Measurements from ENCODE around the gene C11orf97.

Gene C11orf97

DNA sequence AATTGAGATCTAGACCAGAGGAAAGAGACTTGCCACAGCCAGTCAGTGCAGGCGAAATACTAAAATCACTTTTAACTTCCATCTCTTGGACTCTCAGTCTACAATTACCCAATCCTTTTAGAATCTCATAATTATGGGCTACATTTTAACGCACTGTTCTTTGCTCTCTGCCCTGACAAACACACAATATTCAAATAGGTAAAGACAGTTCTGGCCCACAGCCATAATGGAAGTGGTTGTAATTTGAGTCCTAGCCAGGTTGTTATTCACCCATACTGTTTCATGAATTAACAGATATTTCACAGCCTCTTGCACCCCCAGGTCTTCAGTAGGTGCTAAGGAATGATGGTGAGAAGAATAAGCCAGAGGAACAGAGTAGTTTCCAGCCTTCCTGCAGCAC lies 830 bp downstream of the C11orf97 start:
- Histone ChIP-seq H3K4me1 (ENCODE audit: low read depth, poor library complexity, severe bottlenecking) (no peaks in the 10 kb centered on the region), H3K9ac (no peak overlapping the region), H3K27me3 (ENCODE audit: insufficient read depth, low read depth) (no peaks in the 10 kb centered on the region), H3K4me3 (IDR thresholded peaks at IDR 0.05; ENCODE audit: insufficient read depth, low read depth, low read length) (no peak overlapping the region), H2AFZ (ENCODE audit: low read depth) (no peak overlapping the region), H3K4me2 (no peak overlapping the region), H3K79me2 (ENCODE audit: insufficient read depth, low read depth) (no peaks in the 10 kb centered on the region), H3K36me3 (ENCODE audit: insufficient read depth) (no peaks in the 10 kb centered on the region), H3K27ac (no peak overlapping the region), H4K20me1 (ENCODE audit: insufficient read depth) (no peaks in the 10 kb centered on the region)
- TF ChIP-seq, protein P1, sequence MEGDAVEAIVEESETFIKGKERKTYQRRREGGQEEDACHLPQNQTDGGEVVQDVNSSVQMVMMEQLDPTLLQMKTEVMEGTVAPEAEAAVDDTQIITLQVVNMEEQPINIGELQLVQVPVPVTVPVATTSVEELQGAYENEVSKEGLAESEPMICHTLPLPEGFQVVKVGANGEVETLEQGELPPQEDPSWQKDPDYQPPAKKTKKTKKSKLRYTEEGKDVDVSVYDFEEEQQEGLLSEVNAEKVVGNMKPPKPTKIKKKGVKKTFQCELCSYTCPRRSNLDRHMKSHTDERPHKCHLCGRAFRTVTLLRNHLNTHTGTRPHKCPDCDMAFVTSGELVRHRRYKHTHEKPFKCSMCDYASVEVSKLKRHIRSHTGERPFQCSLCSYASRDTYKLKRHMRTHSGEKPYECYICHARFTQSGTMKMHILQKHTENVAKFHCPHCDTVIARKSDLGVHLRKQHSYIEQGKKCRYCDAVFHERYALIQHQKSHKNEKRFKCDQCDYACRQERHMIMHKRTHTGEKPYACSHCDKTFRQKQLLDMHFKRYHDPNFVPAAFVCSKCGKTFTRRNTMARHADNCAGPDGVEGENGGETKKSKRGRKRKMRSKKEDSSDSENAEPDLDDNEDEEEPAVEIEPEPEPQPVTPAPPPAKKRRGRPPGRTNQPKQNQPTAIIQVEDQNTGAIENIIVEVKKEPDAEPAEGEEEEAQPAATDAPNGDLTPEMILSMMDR (conservative IDR thresholded peaks at IDR 0.05; ENCODE audit: low read depth, low read length) = no peak

DNA sequence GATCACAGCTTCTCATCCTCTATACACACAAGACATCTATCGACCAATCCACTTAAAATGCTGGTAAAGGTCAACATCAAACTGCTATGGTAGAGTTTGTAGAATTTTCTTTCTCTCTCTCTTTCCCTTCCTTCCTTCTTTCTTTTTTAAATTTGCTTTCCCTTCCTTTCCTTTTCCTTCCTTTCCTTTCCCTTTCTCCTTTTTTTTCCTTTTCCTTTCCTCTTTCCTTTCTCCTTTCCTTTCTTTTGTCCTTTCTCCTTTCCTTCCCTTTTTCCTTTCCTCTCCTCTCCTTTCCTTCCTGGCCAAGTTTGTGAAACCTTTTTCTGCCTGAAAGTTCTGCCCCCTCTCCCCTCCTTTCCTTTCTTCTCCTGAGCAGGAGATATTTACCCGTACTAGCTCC lies 3.1 kb downstream of the C11orf97 start:
- no peak overlapping the region for H2AFZ ChIP-seq (ENCODE audit: low read depth)
- H3K4me2 ChIP-seq = no peak overlapping the region
- H4K20me1 ChIP-seq (ENCODE audit: insufficient read depth) = no peaks in the 10 kb centered on the region
- TF ChIP-seq, protein P1 (conservative IDR thresholded peaks at IDR 0.05; ENCODE audit: low read depth, low read length) = no peak
- H3K9ac ChIP-seq = no peak overlapping the region
- no peaks in the 10 kb centered on the region for H3K79me2 ChIP-seq (ENCODE audit: insufficient read depth, low read depth)
- H3K36me3 ChIP-seq (ENCODE audit: insufficient read depth) = no peaks in the 10 kb centered on the region
- no peak overlapping the region for H3K4me3 ChIP-seq (IDR thresholded peaks at IDR 0.05; ENCODE audit: insufficient read depth, low read depth, low read length)
- no peaks in the 10 kb centered on the region for H3K27me3 ChIP-seq (ENCODE audit: insufficient read depth, low read depth)
- H3K27ac ChIP-seq = no peak overlapping the region
- H3K4me1 ChIP-seq (ENCODE audit: low read depth, poor library complexity, severe bottlenecking) = no peaks in the 10 kb centered on the region

DNA sequence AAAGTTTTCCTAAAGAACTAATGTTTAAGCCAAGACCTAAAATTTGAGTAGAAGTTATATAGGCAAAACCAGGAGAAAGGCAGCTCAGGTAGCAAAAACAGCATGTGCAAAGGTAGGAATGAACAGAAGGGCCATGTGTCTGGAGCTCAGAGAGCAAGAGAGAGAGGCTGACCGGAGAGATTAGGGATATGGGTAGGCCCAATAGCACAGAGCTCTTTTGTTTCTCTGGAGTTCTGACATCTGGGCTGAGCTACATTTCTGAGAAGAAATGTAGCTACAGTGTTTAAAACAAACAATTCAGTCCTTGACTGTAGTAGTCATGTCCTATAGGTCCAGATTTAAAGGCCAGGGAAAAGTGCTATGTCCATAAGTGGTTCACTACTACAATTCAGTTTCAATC lies 4.5 kb downstream of the C11orf97 start:
- no peaks in the 10 kb centered on the region for H3K4me1 ChIP-seq (ENCODE audit: low read depth, poor library complexity, severe bottlenecking)
- H2AFZ ChIP-seq (ENCODE audit: low read depth) = no peak overlapping the region
- no peaks in the 10 kb centered on the region for H3K36me3 ChIP-seq (ENCODE audit: insufficient read depth)
- no peaks in the 10 kb centered on the region for H3K27me3 ChIP-seq (ENCODE audit: insufficient read depth, low read depth)
- H3K9ac ChIP-seq = no peak overlapping the region
- H3K4me2 ChIP-seq = no peak overlapping the region
- TF ChIP-seq, protein P1 (conservative IDR thresholded peaks at IDR 0.05; ENCODE audit: low read depth, low read length) = no peak
- no peak overlapping the region for H3K27ac ChIP-seq
- no peak overlapping the region for H3K4me3 ChIP-seq (IDR thresholded peaks at IDR 0.05; ENCODE audit: insufficient read depth, low read depth, low read length)
- no peaks in the 10 kb centered on the region for H4K20me1 ChIP-seq (ENCODE audit: insufficient read depth)
- H3K79me2 ChIP-seq (ENCODE audit: insufficient read depth, low read depth) = no peaks in the 10 kb centered on the region

DNA sequence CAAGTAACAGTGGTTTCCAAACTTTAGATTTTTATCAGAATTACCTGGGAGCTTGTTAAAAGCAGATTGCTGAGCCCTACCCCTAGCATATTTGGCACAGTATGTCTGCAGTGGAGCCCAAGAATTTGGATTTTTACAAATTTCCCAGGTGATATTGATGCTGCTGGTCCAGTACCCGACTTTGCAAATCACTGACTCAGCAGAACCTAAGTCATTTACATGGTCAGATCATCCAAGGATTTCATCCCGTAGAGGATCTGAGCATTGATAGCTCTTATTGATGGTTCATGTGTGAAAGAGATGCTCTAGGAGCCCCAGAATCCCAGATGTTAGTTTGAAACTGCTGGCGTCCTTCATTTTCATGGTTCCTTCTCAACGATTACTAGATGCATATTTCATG lies 6.0 kb downstream of the C11orf97 start:
- Histone ChIP-seq H3K4me3 (IDR thresholded peaks at IDR 0.05; ENCODE audit: insufficient read depth, low read depth, low read length) (no peak overlapping the region), H3K4me2 (no peak overlapping the region), H2AFZ (ENCODE audit: low read depth) (no peak overlapping the region), H3K27ac (no peak overlapping the region), H4K20me1 (ENCODE audit: insufficient read depth) (no peaks in the 10 kb centered on the region), H3K4me1 (ENCODE audit: low read depth, poor library complexity, severe bottlenecking) (no peaks in the 10 kb centered on the region), H3K9ac (no peak overlapping the region), H3K79me2 (ENCODE audit: insufficient read depth, low read depth) (no peaks in the 10 kb centered on the region), H3K27me3 (ENCODE audit: insufficient read depth, low read depth) (no peaks in the 10 kb centered on the region), H3K36me3 (ENCODE audit: insufficient read depth) (no peaks in the 10 kb centered on the region)
- TF ChIP-seq, protein P1 (conservative IDR thresholded peaks at IDR 0.05; ENCODE audit: low read depth, low read length) = no peak
